DMS153 treated with DMSO at 0.1 percent for 48 hours (cell line): ENCODE measurements around the gene PLEKHG4.

Source experiments
- DNase-seq: peaks from one replicate; lab custom pipeline; 2025; ENCODE audit not compliant: unreplicated experiment; lab: John Stamatoyannopoulos, UW

The PLEKHG4 gene

DNA sequence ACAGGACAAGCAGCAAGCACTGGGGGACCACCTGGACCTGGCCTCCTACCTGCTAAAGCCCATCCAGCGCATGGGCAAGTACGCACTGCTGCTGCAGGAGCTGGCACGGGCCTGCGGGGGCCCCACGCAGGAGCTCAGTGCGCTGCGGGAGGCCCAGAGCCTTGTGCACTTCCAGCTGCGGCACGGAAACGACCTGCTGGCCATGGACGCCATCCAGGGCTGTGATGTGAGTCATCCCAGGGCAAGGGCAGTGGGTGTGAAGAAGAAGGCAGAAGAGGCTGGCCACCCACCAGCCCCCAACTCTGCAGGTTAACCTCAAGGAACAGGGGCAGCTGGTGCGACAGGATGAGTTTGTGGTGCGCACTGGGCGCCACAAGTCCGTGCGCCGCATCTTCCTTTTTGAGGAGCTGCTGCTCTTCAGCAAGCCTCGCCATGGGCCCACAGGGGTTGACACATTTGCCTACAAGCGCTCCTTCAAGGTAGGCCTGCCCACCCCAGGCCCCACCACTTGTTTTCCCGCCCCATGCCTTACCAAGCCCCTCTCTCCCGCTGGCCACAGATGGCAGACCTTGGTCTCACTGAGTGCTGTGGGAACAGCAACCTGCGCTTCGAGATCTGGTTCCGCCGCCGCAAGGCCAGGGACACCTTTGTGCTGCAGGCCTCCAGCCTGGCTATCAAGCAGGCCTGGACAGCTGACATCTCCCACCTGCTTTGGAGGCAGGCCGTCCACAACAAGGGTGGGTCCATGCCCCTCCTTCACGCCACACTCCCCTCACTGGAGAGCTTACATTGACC lies 7.3 kb downstream of the PLEKHG4 start:
- no peak for DNase-seq

DNA sequence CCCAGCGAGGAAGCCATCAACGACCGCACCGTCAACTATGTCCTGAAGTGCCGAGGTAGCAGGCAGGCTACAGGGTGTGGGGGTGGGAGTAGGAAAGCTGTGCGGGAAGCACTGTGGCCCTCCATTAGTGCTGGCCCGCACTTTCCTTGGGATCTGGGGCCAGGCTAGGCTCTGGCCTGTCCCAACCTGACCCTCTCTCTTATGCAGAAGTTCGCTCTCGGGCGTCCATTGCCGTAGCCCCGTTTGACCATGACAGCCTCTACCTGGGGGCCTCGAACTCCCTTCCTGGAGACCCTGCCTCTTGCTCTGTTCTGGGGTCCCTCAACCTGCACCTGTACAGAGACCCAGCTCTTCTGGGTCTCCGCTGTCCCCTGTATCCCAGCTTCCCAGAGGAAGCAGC lies 8.6 kb downstream of the PLEKHG4 start:
- DNase-seq: no peak

DNA sequence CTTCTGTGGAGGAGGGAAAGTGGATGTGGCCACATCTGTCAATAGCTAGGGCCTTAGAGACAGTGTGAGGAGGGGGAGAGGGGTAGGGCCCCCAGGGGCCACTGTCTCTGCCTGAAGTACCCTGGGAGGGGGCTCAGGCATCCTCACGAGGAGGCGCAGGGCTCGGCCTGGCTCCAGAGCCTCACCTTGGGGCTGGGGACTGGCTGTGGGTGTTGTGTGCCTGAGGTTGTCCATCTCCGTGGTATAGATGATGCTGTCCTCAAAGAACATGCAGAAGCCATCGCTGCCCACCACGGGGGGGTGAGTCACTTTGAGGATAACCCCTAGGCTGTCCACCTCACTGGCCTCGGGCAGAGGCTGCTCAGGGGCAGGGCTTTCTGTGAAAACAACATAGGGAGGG lies 12.1 kb downstream of the PLEKHG4 start:
- DNase-seq: no peak

DNA sequence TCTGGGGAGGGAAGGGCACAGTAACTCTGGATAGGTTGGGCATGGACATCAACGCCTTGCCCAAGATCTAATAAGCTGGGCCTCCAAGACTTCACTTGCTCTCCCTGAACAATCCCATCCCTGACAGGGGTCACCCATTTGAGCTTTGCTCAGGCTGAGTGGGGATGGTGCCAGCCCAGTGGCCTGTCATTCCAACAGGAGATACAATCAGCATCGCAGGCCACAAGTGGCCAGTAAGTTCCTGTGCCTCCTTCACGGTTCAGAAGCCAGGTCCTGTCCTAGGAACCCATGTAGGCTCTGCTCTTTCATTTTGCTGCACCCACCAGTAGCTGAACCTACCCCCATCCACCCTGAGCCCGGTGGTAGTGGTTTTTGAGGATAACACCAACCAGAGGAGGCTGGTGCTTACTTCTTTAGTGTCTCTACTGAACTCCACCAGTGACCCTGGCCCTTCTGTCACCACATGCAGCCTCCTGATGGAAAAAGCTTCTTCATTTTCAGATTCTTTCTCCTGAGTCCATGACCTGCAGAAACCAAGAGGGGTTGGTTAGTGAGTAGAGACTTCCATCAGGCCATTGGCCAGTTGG lies 14.9 kb downstream of the PLEKHG4 start:
- no peak for DNase-seq

DNA sequence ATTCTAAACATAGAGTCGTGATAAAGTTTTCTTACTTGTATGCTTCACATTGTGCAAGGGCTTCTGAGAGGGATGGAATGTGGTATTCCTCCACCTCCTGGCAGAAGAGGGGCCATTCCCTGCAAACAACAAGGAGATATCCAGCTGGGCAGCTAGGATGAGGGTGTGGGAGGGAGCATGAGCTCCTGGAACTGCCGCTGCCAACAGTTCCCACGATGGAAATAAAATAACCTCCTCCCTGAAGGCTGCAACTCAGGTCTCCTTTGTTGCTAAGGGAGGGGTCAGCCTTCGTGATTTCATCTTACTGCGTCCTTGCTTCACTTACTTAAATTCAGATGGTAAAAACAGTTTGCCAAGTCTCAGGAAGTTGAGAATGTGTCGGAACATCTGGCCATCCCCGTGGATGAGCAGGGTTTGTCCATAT lies 15.6 kb downstream of the PLEKHG4 start:
- no peak for DNase-seq

DNA sequence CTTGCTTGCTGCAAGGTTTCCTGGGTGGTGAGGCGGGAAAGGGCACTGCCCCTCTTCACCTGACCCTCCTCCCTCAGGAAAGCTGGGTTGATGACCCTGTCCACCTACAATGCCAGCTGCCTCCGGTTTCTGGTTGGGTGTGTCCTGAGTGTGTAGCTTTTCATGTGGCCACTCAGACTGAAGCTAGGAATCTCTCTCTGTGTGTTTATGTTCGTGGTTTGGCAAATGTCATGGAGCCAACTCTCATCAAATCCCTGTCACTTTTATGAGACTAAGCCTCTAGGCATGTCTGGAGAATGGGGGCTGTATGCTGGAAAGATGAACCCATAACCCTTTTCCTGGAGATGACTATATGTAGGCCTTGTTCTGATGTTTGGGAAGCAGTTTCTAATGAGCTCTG lies 17.1 kb downstream of the PLEKHG4 start:
- no peak for DNase-seq

DNA sequence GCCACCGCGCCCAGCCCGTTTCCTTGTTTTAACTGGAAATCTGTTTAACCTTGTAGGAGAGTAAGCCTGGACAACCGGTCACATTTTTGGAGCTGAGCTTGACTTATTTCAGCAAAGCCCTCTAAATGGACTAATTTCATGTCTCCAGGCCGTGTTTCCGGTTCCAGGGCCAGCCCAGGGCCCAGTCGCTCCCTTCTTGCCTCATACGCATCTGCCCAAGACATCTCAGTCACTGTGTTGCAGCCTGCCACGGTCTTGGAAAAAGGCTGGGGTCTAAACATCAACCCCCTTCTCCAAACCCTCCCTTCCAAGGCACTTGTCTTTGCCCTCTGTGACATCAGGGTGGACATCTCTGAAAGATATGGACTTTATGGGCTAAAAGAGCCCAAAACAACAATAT lies 18.9 kb downstream of the PLEKHG4 start:
- DNase-seq: no peak

DNA sequence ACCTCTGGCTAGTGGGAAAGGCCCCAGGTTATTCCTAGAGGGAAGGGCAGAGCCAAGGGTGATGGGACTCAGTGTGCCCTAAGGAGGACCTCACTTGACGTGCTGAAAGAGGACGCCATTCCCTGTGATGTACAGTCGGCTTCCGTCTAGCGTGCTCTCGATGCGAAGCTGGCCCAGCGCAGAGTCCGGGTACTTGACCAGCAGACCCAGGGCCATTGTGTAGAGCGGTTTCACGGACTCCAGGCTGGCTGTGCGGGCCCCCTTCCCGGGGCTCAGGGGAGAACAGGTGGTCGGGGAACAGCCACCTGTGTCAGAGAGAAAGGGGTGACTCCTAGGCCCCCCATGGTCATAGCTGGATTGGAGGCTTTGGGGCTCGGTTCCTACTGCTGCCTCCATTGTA lies 19.9 kb downstream of the PLEKHG4 start:
- DNase-seq: no peak

DNA sequence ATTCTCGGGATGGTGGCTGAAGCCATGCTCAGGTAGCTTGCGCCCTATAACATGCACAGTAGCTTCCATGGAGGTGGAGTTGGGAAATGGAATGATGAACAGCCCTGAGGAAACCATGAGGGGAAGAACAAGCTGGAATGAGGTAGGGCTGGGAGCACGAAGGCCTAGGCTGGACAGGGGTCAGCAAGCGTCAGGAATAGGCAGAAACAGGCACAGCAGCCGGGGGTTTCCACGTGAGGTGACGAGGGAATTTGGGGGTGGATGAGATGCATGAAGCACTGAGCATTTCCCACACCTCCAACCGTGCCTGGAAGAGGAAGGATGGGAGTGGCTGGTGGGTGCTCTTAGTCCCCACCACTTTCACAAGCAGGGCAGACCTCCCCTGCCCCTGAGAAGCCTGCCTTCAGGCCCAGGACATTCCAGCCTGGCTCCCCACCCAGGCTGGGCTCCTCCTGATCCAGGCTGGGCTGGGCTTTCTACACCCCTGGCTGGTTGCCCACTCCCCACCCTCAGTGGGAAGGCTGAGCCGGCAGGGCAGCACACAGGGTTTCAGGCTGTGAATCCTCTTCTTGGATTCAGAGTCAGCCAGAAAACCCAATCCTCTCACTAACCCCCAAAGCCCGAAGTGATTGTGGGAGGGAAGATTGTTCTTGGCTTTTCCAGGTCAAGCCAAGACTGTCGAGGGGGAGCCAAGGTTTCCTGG lies 21.9 kb downstream of the PLEKHG4 start:
- DNase-seq: no peak

DNA sequence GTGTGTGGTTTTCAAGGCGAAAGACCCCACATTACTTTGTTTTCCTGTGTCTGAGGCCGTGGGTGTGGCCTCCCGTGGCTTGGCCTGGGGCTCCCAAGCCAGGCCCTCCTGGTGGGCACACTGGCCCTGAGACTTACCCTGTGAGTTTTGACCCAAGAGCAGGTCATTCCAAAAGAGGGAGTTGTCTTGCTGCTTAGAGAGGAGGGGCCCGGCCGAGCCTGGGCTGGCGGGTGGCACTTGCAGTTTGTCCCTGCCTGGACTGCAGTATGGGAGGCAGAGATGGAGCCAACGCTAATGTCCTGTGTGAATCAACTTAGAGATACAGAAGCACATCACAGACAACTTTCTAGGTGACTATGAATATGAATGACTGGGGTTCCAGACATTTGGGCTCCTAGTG lies 22.7 kb downstream of the PLEKHG4 start:
- DNase-seq: no peak

DNA sequence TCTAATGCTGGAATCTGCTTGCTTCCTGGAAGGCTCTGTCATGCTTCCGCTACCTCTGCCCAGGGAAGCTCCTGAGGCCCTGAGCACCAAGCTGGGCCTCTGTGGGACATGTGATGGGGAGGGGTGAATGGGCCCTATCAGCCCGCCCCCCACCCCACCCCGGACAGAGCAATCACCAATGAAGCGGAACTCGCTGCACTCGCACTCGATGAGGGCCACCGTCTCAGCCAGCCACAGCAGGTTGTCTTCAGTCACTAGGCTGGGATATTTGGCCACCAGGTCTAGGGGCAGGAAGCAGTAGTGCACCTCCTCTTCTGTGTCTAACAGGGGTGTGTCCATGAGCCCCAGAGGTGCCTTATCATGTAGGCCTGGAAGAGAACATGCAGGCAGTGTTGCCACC lies 23.6 kb downstream of the PLEKHG4 start:
- DNase-seq: no peak

DNA sequence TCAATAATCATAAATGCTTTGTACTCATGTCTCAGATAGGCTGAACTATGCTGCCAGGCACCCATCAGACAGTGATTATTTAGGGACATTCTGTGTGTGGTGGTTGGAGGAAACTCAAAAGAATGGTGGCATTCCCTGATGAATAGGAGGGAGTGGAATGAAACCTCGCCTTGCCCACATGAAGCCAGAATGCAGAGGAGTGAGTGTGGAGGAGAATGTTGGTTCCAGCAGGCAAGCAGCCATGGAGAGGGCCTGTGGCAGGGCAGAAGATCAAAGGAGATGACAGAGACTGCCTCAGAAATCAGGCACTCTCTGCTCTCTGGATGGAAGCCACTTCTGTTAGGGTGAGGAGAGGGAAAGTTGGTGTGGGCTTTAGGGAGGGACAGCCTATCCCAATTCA lies 24.7 kb downstream of the PLEKHG4 start:
- DNase-seq: no peak

DNA sequence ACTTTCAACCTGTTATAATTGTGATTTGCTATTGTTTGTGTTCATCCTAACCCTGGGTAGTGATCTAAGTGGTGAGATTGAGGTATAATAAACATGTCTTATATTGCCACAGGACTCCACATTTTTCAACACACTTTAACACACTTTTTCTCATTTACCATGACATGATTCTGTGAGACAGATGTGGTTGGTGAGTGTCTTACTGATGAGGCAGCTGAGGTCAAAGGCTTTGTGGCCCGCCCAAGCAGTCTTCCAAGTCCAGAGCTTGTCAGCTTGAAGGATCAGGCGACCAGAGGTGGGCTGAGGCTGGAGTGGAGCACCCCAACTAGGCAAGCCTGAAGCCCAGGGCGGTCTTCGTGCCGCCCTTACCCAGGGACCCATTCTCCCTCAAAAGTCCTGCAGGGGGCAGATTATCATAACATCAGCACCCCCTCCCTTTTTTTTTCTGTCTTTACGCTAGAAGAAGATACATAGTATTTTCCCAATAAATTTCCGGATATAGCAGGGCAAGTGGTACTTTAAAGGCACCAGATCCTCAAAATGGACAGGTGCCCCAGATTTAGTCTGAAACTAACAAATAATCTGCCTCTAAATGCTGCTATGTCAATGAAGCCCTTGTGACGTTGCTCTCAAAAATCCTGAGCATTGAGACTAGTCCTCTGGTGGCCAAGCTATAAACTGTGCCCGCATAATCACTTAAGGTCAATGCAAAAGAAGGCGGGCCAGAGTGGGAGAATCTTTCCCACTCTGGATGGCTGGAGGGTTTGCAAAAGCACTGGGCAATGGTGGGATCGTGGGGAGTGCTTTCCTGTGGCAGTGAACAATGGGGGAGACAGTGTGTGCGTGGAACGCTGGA lies 26.1 kb downstream of the PLEKHG4 start:
- DNase-seq: no peak

DNA sequence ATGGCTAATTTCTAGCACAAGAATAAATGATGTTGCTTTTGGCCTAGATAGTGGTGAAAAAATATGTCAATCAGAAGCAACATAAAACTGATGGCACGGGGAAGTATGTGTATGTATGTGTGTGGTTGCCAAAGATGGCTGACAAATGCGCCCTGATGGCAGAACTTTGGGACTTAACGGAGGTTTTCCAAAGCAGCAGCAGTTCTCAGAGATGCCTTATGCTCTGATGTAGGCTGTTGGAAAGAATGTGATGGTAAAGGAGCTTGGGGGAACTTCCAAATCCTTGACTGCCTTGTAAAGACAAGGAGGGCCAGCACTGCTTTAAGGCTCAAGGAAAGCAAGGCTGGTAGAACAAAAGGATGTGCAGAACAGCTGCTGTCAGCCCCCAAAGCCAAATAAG lies 31.2 kb downstream of the PLEKHG4 start:
- no peak for DNase-seq

DNA sequence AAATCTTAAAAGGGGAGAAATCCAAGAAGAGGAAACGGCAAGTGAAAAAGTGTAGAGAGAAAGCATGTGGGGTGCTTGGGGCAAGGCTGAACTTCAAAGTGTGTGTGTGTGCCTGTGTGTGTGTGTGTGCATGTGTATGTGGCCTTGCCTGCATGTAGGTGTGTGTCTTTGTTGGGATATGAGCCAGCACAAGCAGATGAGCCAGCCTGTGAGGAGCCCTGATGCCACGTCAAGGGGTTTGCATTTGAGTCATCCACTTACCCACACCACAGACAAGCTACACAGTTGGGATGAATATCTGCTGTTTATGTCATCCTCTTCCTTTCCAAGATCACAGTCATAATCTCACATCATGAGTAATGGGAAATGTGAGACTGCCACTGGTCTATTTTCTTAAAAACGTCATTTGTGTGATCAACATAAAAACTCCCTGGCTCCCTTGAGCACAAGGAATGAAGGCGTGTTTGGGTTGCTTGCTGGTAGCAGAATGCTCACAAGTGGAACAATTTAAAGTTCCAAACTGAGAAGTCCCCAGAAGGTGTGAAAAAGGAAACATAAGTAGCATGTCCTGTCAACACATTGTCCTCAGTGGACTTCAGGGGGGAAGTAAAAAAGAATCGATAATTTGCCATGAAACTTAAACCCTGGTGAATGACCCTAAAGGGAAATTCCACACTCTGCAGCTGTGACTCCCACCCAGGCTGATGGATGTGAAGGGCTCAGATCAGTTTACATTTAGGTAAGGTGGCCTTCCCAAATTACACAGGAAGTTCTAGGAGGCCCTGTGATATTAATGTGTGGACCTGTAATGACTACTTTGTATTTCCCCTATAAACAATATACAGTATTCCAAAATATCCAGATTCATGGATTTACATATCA lies 32.5 kb downstream of the PLEKHG4 start:
- no peak for DNase-seq

DNA sequence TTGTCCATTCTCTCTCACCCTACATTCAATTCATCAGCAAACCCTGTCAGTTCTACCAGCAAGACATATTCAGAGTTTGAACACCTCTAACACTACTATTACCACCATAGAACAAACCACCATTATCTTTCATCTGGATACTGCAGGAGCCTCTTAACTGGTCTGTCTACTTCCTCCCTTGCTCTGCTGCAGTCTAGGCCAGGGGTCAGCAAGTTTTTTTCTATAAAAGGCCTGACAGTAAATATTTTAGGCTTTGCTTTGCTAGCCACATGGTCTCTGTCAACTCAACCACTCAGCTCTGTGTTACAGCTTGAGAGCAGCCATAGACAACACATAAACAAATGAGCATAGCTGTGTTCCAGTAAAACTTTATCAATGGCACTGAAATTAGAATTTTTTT lies 33.4 kb downstream of the PLEKHG4 start:
- no peak for DNase-seq

DNA sequence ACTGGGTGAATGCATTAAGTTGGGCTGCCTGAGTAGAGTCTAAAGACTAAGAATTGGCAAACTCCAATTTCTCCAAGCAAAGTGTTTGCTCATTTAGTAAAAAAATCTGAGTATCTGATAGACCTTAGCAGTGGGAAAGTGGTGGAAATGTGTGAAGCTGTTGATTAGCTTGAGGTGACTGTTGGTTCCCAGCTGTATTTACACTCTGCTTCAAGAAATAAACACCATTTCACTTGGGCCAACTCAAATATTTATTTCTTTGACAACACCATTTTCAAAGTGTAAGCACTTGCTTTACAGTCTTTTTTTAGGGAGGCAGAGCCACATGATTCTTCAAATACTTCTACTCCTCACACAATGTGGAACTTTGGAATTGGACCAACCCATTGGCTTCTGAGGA lies 38.5 kb downstream of the PLEKHG4 start:
- no peak for DNase-seq

DNA sequence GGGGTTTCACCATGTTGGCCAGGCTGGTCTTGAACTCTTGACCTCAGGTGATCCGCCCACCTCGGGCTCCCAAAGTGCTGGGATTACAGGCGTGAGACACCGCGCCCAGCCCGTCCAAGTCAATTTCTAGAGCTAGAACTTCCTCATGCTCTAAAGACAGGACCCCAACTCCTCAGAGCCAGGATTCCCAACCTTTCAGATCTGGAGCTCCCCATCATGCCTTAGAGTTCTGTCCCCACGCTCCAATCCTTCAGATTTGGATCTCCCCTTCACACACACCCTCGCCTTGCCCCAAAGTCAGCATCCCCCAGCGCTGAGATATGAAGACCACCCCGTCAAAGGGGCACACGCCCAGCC lies 46.8 kb downstream of the PLEKHG4 start:
- DNase-seq: no peak

DNA sequence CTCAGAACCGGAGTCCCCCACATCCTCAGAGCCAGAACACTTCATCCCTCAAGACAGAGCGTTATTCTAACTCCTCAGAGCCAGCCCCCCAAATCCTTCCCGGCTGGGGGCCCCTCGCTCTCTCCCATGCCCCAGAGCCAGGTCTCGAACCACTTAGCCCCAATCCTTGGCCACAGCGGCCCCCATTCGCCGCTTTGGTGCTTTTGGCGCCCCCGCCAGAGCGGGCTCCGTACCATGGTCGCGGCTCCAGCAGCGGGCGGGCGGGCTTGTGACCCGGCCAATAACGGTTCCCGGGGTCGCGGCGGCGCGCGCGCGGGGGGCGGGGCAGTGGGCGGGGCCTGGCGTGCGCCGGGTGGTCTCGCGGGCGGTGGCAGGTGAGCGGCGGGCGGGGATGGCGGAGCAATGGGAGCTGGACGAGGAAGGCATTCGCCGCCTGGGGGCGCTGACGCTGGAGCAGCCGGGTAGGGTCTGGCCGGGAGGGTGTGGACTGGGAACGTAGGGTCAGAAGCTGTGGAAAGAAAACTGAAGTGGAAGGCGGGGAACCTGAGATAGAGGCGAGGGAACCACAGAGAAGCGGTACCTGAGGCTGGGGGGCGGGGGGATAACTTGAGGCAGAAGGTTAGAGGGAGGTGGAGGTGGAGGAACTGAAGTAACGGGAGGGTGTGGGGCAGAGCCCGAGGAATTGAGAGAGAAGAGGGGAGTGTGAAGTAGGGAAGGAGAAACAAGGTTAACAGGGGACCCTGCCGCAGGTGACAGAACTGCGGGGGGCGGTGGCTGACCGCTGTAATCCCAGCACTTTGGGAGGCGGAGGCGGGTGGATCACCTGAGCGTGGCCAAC lies 47.4 kb downstream of the PLEKHG4 start, which contains the start of the genes KCTD19 and LRRC36:
KCTD19 (minus strand) TSS at position 270 of the 838 bp plus-strand sequence; CDS start at position 236, 34 bp downstream.
LRRC36 (plus strand) TSS at position 344 of the 838 bp plus-strand sequence; CDS start at position 392, 48 bp downstream.
- peak; percentile 30 for DNase-seq
